ENCODE data around the gene EXD3. TPM values are rescaled to one million over a fixed set of nuclear protein-coding genes. Genes with fewer than 3 reads are reported as not detected.

Gene EXD3
- polyA plus RNA-seq, 1 of the 3 experiments (the other 2 are of a cell fraction) = 11.5 TPM

DNA sequence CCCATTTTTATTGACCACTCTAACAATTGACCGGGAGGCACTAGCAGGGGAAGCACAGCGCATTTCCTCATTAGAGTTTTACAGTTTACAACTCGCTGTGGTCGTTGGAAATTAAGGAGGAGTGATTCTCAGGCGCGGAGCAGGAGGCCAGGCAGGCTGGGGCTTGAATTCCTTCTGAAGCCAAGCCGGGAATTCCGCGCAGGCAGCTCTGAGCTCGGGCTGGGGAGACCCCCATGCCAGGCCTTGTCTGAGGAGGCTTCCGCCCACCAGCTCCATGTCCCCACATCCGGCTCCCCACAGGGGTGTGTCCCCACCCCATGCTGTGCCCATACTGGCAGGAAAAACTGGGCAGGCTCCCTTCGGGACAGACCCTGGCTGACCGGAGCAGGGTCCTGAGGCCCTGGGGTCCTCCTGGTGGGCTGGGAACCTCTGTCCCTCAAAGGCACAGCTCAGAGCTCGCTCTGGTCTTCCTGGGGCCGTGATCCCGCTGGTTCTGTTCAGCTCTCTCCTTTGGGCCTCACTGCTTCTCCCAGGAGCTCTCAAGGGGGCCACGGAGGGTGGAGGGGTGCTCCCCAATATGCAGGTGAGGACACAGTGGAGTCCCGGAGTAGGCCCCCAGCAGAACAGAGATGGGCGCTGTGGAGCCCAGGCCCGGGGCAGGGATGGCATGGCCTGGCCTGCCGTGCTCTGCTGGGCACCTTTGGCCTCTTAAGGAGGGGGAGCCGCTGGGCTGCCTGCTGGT lies 119.6 kb downstream of the EXD3 start (continued):
- no peak for TF ChIP-seq RCOR1 (IDR thresholded peaks at IDR 0.05; ENCODE audit: low read length)

DNA sequence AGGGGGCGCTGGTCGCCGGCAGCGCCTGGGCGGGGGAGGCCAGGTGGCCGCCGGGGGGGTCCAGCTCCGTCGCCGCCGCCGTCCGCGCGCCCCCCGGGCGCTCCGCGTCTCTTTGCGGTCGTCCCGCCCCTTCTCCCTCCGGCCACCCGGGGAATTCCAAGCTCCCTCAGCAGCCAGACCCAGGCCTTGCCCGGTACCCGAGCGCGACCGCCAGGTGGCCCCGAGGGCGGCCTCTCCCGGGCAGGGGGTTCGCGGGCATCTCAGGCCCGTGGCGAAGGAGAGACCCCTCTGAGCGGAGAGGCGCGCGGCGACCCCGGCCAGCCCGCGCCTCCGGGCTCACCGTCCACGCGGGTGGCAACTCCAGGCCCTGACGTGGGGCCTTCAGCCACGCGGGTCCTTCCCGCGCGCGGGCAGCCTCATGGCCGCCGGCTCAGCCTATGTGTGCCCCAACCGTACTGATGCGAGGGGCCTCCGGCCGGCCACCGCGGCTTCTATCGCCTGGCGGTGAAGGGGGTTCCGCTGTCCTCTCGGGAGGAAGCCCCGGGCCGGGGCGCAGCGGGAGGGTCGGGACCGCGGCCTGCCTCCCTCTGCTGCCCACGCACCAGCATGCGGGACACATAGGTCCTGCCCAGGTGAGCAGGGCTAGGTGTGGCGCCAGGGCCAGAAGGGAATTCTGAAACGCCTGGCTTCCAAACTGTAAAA lies 120.4 kb downstream of the EXD3 start:
- CTCF ChIA-PET = interaction anchor here (0.6 to 5.7 kb wide), 34 partner anchors 8 to 258 kb away, joined by 3 to 74 read pairs (median 4); partner anchors contain the start of genes EXD3, NOXA1, STPG3 and TPRN
- Histone ChIP-seq H3K36me3 (replicated peaks in 1 of 2; ENCODE audit: control insufficient read depth in 1 of 2, insufficient read depth in 2 of 2, low read length in 1 of 2) (no peaks in the 10 kb centered on the region), H3K9me2 (no peaks in the 10 kb centered on the region), H3K4me1 (ENCODE audit: control insufficient read depth in 1 of 2, insufficient read depth in 2 of 2, low read depth in 1 of 2, low read length in 1 of 2) (peaks cover 0 to 20% of the 10 kb centered on the region in 2 experiments; a peak in 2 of 4 replicates), H3K9ac (no peak overlapping the region), H3K9me3 (no peaks in the 10 kb centered on the region), H3K4me3 (ENCODE audit: low read depth in 2 of 2, low read length in 1 of 2) (peak overlapping the region; percentile 41 to 51; a peak in 3 of 4 replicates), H4K20me1 (ENCODE audit: insufficient read depth) (no peaks in the 10 kb centered on the region), H3F3A (replicated peaks; ENCODE audit: insufficient read depth) (peaks cover 4% of the 10 kb centered on the region), H3K27me3 (ENCODE audit: insufficient read depth) (no peaks in the 10 kb centered on the region), H3K4me2 (peak overlapping the region; percentile 72; the same call in 1 of the 2 replicates), H3K27ac (ENCODE audit: low read depth in 2 of 2, low read length in 1 of 2) (peak overlapping the region in 1 of 2 experiments; percentile 64; a peak in 1 of 4 replicates), H2AFZ (ENCODE audit: low read depth) (peak overlapping the region; percentile 35; the same call in 1 of the 2 replicates), H3K79me2 (ENCODE audit: insufficient read depth) (no peaks in the 10 kb centered on the region)
- TF ChIP-seq USF1 (IDR thresholded peaks at IDR 0.05; ENCODE audit: borderline replicate concordance, low read depth) (no peak), RAD21 (IDR thresholded peaks at IDR 0.05; ENCODE audit: low read length) (0 out of 2 replicates have a peak, but pooled peaks have one; percentile 22)
- TF ChIP-seq, protein P1, sequence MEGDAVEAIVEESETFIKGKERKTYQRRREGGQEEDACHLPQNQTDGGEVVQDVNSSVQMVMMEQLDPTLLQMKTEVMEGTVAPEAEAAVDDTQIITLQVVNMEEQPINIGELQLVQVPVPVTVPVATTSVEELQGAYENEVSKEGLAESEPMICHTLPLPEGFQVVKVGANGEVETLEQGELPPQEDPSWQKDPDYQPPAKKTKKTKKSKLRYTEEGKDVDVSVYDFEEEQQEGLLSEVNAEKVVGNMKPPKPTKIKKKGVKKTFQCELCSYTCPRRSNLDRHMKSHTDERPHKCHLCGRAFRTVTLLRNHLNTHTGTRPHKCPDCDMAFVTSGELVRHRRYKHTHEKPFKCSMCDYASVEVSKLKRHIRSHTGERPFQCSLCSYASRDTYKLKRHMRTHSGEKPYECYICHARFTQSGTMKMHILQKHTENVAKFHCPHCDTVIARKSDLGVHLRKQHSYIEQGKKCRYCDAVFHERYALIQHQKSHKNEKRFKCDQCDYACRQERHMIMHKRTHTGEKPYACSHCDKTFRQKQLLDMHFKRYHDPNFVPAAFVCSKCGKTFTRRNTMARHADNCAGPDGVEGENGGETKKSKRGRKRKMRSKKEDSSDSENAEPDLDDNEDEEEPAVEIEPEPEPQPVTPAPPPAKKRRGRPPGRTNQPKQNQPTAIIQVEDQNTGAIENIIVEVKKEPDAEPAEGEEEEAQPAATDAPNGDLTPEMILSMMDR (IDR thresholded peaks at IDR 0.05) = peak; percentile 58
- DNase-seq = no peak
- WGBS (ENCODE audit: low lambda C conversion rate) = 41% methylated on average over 6 of the region's 78 CpGs
- POLR2A ChIA-PET = interaction anchor here (0.8 to 1.7 kb wide), 6 partner anchors 16 to 247 kb away, joined by 3 to 5 read pairs (median 4); partner anchors contain the start of genes EXD3, NOXA1 and TUBB4B

DNA sequence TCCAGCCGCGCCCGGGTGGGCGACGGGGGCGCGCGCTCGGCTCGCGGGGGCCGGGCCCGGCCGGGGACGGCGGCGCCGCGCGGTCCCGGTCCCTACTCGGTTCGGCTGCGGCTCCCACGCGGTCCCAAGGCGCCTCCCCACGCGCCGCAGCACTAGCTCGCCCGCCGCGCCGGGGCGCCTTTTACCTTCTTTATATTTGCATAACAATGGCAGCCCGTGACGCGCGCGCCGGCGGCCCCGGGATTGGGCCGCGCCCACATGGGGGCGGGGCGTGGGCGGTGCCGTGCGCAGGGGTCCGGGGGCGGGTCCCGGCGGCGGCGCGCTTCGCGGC lies 120.9 kb downstream of the EXD3 start, which contains the start of gene NRARP:
Gene NRARP, minus strand, starts transcription at position 154 of the 331 bp plus-strand sequence. CDS start 343 bp downstream, outside the sequence.
- Histone ChIP-seq H4K20me1 (ENCODE audit: insufficient read depth) (no peaks in the 10 kb centered on the region), H3K4me2 (peak within 1 kb of the TSS; percentile 75; the same call in 1 of the 2 replicates), H3K27me3 (ENCODE audit: insufficient read depth) (no peaks in the 10 kb centered on the region), H3K9me2 (no peaks in the 10 kb centered on the region), H3K9me3 (no peaks in the 10 kb centered on the region), H3F3A (replicated peaks; ENCODE audit: insufficient read depth) (peaks cover 4% of the 10 kb centered on the region), H3K36me3 (replicated peaks in 1 of 2; ENCODE audit: control insufficient read depth in 1 of 2, insufficient read depth in 2 of 2, low read length in 1 of 2) (no peaks in the 10 kb centered on the region), H3K27ac (ENCODE audit: low read depth in 2 of 2, low read length in 1 of 2) (peak within 1 kb of the TSS in 1 of 2 experiments; percentile 71; a peak in 2 of 4 replicates), H3K4me3 (ENCODE audit: low read depth in 2 of 2, low read length in 1 of 2) (peak within 1 kb of the TSS; percentile 51 to 65), H3K9ac (peak within 1 kb of the TSS; percentile 38; the same call in 1 of the 2 replicates), H3K79me2 (ENCODE audit: insufficient read depth) (no peaks in the 10 kb centered on the region), H3K4me1 (ENCODE audit: control insufficient read depth in 1 of 2, insufficient read depth in 2 of 2, low read depth in 1 of 2, low read length in 1 of 2) (peaks cover 0 to 24% of the 10 kb centered on the region in 2 experiments; a peak in 2 of 4 replicates), H2AFZ (ENCODE audit: low read depth) (peak within 1 kb of the TSS; percentile 81; the same call in 1 of the 2 replicates)
- no CpG with 5 or more reads among the region's 60 CpGs for WGBS (ENCODE audit: low lambda C conversion rate)
- POLR2A ChIA-PET = interaction anchor here (0.8 to 1.7 kb wide), 7 partner anchors 14 to 247 kb away, joined by 3 to 5 read pairs (median 3); partner anchors contain the start of genes EXD3, NOXA1 and TUBB4B
- peak; percentile 98 for DNase-seq
- CTCF ChIA-PET = interaction anchor here (0.6 to 5.7 kb wide), 39 partner anchors 9 to 258 kb away, joined by 3 to 74 read pairs (median 3); partner anchors contain the start of genes EXD3, NOXA1, STPG3 and TPRN
- TF ChIP-seq NRF1 (IDR thresholded peaks at IDR 0.05; ENCODE audit: low read depth, low read length) (peak; percentile 56), GATA2 (CRISPR knock-in tag; IDR thresholded peaks at IDR 0.05) (no peak), ELF1 (IDR thresholded peaks at IDR 0.05) (no peak), EZH2phosphoT487 (IDR thresholded peaks at IDR 0.05; ENCODE audit: borderline replicate concordance, low read depth) (no peak), RFX5 (IDR thresholded peaks at IDR 0.05; ENCODE audit: low read length) (peak; percentile 91), JUND (IDR thresholded peaks at IDR 0.05) (no peak), TEAD4 (IDR thresholded peaks at IDR 0.05; ENCODE audit: borderline replicate concordance, insufficient read depth) (no peak), SMC3 (IDR thresholded peaks at IDR 0.05; ENCODE audit: low read depth, low read length) (no peak), FOXM1 (IDR thresholded peaks at IDR 0.05; ENCODE audit: low read depth) (no peak), TCF12 (IDR thresholded peaks at IDR 0.05) (no peak), GABPA (IDR thresholded peaks at IDR 0.05; ENCODE audit: low read depth) (no peak), FOSL2 (IDR thresholded peaks at IDR 0.05; ENCODE audit: borderline replicate concordance, low read depth) (no peak), RXRA (IDR thresholded peaks at IDR 0.05; ENCODE audit: borderline replicate concordance, low read depth) (no peak)
- TF ChIP-seq, protein P2, sequence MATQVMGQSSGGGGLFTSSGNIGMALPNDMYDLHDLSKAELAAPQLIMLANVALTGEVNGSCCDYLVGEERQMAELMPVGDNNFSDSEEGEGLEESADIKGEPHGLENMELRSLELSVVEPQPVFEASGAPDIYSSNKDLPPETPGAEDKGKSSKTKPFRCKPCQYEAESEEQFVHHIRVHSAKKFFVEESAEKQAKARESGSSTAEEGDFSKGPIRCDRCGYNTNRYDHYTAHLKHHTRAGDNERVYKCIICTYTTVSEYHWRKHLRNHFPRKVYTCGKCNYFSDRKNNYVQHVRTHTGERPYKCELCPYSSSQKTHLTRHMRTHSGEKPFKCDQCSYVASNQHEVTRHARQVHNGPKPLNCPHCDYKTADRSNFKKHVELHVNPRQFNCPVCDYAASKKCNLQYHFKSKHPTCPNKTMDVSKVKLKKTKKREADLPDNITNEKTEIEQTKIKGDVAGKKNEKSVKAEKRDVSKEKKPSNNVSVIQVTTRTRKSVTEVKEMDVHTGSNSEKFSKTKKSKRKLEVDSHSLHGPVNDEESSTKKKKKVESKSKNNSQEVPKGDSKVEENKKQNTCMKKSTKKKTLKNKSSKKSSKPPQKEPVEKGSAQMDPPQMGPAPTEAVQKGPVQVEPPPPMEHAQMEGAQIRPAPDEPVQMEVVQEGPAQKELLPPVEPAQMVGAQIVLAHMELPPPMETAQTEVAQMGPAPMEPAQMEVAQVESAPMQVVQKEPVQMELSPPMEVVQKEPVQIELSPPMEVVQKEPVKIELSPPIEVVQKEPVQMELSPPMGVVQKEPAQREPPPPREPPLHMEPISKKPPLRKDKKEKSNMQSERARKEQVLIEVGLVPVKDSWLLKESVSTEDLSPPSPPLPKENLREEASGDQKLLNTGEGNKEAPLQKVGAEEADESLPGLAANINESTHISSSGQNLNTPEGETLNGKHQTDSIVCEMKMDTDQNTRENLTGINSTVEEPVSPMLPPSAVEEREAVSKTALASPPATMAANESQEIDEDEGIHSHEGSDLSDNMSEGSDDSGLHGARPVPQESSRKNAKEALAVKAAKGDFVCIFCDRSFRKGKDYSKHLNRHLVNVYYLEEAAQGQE (IDR thresholded peaks at IDR 0.05; ENCODE audit: low read depth, low read length) = no peak

All from SK-N-SH (cell line).